ENCODE results near the gene DCLK1. TPM values are rescaled to one million over a fixed set of nuclear protein-coding genes. Genes with fewer than 3 reads are reported as not detected.

DCLK1 gene
- total RNA-seq, 3 donors from 2014 or later (not counting 1 experiment from before 2014, with no cell fraction given) = not detected

GRCh38 chr13:35920816-35921215 is 210.4 kb downstream of the DCLK1 start:
- Mint-ChIP-seq H3K36me3 (no peaks in the 10 kb centered on the region), H3K27ac (no peak overlapping the region), H3K27me3 (ENCODE audit: low read depth in 2 of 2) (no peaks in the 10 kb centered on the region), H3K4me3 (no peak overlapping the region), H3K9me3 (peaks cover 2 to 4% of the 10 kb centered on the region in 2 donors), H3K4me1 (no peaks in the 10 kb centered on the region)
- intact Hi-C loops (cut with micrococcal nuclease) = no loop called here
- ATAC-seq = no peak
- Histone ChIP-seq H3K27ac (ENCODE audit: low read length) (no peak overlapping the region), H3K4me1 (ENCODE audit: control insufficient read depth, insufficient read depth, low read length) (no peaks in the 10 kb centered on the region), H3K36me3 (ENCODE audit: control insufficient read depth, insufficient read depth, low read length) (no peaks in the 10 kb centered on the region), H3K9me3 (ENCODE audit: control insufficient read depth, insufficient read depth, low read length) (no peaks in the 10 kb centered on the region), H3K4me3 (ENCODE audit: low read length) (no peak overlapping the region), H3K27me3 (ENCODE audit: control insufficient read depth, insufficient read depth, low read length) (no peaks in the 10 kb centered on the region)
- DNase-seq = no peak
- no peak for TF ChIP-seq CTCF (IDR thresholded peaks at IDR 0.05)
- 64% methylated on average over 7 of the region's 7 CpGs for WGBS (ENCODE audit: insufficient coverage)

GRCh38 chr13:35917942-35918645 is 213.1 kb downstream of the DCLK1 start:
- no peaks in the 10 kb centered on the region for H3K27me3 ChIP-seq (ENCODE audit: control insufficient read depth, insufficient read depth, low read length)
- no peaks in the 10 kb centered on the region for H3K9me3 ChIP-seq (ENCODE audit: control insufficient read depth, insufficient read depth, low read length)
- no peak overlapping the region for H3K27ac Mint-ChIP-seq
- no peak overlapping the region for H3K4me3 Mint-ChIP-seq
- H3K36me3 Mint-ChIP-seq = no peaks in the 10 kb centered on the region
- intact Hi-C loops (cut with micrococcal nuclease) = no loop called here
- ATAC-seq = no peak
- no peaks in the 10 kb centered on the region for H3K27me3 Mint-ChIP-seq (ENCODE audit: low read depth in 2 of 2)
- no peak for DNase-seq
- no peak for TF ChIP-seq CTCF (IDR thresholded peaks at IDR 0.05)
- no peaks in the 10 kb centered on the region for H3K4me1 Mint-ChIP-seq
- no peak overlapping the region for H3K4me3 ChIP-seq (ENCODE audit: low read length)
- no peak overlapping the region for H3K27ac ChIP-seq (ENCODE audit: low read length)
- H3K36me3 ChIP-seq (ENCODE audit: control insufficient read depth, insufficient read depth, low read length) = no peaks in the 10 kb centered on the region
- H3K9me3 Mint-ChIP-seq = peaks cover 2 to 4% of the 10 kb centered on the region in 2 donors
- no peaks in the 10 kb centered on the region for H3K4me1 ChIP-seq (ENCODE audit: control insufficient read depth, insufficient read depth, low read length)
- 88% methylated on average over 6 of the region's 8 CpGs for WGBS (ENCODE audit: insufficient coverage)

GRCh38 chr13:35917252-35917941 is 213.8 kb downstream of the DCLK1 start:
- H3K4me3 ChIP-seq (ENCODE audit: low read length) = no peak overlapping the region
- H3K27me3 Mint-ChIP-seq (ENCODE audit: low read depth in 2 of 2) = no peaks in the 10 kb centered on the region
- H3K4me3 Mint-ChIP-seq = no peak overlapping the region
- TF ChIP-seq CTCF (IDR thresholded peaks at IDR 0.05) = no peak
- DNase-seq (no peak), ATAC-seq (no peak)
- H3K36me3 Mint-ChIP-seq = no peaks in the 10 kb centered on the region
- intact Hi-C loops (cut with micrococcal nuclease) = no loop called here
- H3K9me3 Mint-ChIP-seq = peaks cover 2 to 4% of the 10 kb centered on the region in 2 donors
- H3K9me3 ChIP-seq (ENCODE audit: control insufficient read depth, insufficient read depth, low read length) = no peaks in the 10 kb centered on the region
- no peaks in the 10 kb centered on the region for H3K4me1 Mint-ChIP-seq
- 38% methylated on average over 10 of the region's 13 CpGs for WGBS (ENCODE audit: insufficient coverage)
- no peaks in the 10 kb centered on the region for H3K36me3 ChIP-seq (ENCODE audit: control insufficient read depth, insufficient read depth, low read length)
- H3K27ac Mint-ChIP-seq = no peak overlapping the region
- no peaks in the 10 kb centered on the region for H3K27me3 ChIP-seq (ENCODE audit: control insufficient read depth, insufficient read depth, low read length)
- no peak overlapping the region for H3K27ac ChIP-seq (ENCODE audit: low read length)
- H3K4me1 ChIP-seq (ENCODE audit: control insufficient read depth, insufficient read depth, low read length) = no peaks in the 10 kb centered on the region

Data from natural killer cell (primary cell).